Stomach (tissue), 4 donors: Measurements from ENCODE around the gene MYH16.

Source experiments
- EP300 ChIP-seq: sonication (generic); formaldehyde crosslinking; IDR thresholded peaks from one replicate; pipeline ENCODE4 v1.6.1; 2017; ENCODE audit warnings: antibody characterized with exemption
- POLR2A ChIP-seq, 4 donors: fragments of 450-650 bp; IDR thresholded peaks; one replicate each; pipeline ENCODE4 v1.6.1; 2016; ENCODE audit warnings: antibody characterized with exemption in 4 of 4, control low read depth in 2 of 4, mild to moderate bottlenecking in 1 of 4, moderate library complexity in 1 of 4
- POLR2AphosphoS5 ChIP-seq, 3 donors: sonication (generic); formaldehyde crosslinking; IDR thresholded peaks; one replicate each; pipeline ENCODE4 v1.6.1; 2016; ENCODE audit warnings: antibody characterized with exemption in 3 of 3
- TF ChIP-seq, protein P1 (sequence below), 7 experiments: fragments of 450-650 bp in 4 of 7; fragments of 200-600 bp in 3 of 7; sonication (generic) in 3 of 7; IDR thresholded peaks; one replicate each; pipeline ENCODE4 v1.5.1; 2016 to 2019; ENCODE audit warnings: antibody characterized with exemption in 7 of 7, control low read depth in 2 of 7, mild to moderate bottlenecking in 1 of 7

DNA sequence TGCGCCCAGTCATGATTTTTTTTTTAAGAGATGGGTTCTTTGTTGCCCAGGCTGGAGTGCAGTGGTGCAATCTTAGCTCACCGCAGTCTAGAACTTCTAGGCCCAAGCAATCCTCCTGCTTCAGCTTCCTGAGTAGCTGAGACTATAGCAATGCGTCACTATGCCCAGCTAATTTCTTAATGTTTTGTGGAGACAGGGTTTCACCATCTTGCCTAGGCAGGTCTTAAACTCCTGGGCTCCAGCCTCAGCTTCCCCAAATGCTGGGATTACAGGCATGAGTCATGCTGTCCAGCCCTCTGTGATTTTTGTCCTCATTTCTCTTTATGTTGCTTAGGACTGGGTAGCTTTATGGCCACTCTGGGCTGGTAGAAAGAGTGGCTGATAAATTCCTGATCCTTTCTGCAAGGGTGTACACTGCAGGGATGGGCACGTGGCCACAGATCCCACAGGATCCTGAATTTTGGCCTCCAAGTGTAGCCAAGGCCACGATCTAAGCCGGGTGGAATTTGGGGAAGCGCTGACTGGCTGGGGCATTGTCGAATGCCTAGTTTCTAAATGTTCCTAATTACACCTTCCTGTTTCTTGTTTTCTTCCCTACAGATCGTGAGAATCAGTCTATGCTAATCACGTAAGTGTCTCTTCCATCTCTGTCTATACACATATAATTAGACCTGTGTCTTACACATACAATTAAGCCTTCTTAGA, 24.1 kb upstream of the MYH16 start:
- no peak for TF ChIP-seq POLR2A (IDR thresholded peaks at IDR 0.05)
- TF ChIP-seq, protein P1, sequence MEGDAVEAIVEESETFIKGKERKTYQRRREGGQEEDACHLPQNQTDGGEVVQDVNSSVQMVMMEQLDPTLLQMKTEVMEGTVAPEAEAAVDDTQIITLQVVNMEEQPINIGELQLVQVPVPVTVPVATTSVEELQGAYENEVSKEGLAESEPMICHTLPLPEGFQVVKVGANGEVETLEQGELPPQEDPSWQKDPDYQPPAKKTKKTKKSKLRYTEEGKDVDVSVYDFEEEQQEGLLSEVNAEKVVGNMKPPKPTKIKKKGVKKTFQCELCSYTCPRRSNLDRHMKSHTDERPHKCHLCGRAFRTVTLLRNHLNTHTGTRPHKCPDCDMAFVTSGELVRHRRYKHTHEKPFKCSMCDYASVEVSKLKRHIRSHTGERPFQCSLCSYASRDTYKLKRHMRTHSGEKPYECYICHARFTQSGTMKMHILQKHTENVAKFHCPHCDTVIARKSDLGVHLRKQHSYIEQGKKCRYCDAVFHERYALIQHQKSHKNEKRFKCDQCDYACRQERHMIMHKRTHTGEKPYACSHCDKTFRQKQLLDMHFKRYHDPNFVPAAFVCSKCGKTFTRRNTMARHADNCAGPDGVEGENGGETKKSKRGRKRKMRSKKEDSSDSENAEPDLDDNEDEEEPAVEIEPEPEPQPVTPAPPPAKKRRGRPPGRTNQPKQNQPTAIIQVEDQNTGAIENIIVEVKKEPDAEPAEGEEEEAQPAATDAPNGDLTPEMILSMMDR (IDR thresholded peaks at IDR 0.05): no peak
- TF ChIP-seq POLR2AphosphoS5 (IDR thresholded peaks at IDR 0.05): no peak
- TF ChIP-seq EP300: no peak
